SIG-M5 treated with dmso at 0.1 percent for 504 hours (cell line): ENCODE results near the gene SYP.
"Not testable (repeated sequence)": the region's sequence is repeated elsewhere in the genome, so short reads cannot be mapped to it uniquely, and the experiment has no call there.

Experiments used
- DNase-seq: peaks from one replicate; lab custom pipeline; 2025; ENCODE audit not compliant: unreplicated experiment; lab: John Stamatoyannopoulos, UW

SYP gene

GRCh38 chrX:49171752-49172279 lies 28.2 kb downstream of the SYP start, which contains the start of gene PLP2:
TSS of gene PLP2 (plus strand) at chrX:49171898. CDS start at chrX:49172001, 103 bp downstream.
- DNase-seq = peak; percentile 35

- DNase-seq = no peak
Observed at GRCh38 chrX:49167740-49168108, 32.3 kb downstream of the SYP start.

GRCh38 chrX:49166914-49167739 lies 32.9 kb downstream of the SYP start:
- peak; percentile 88 for DNase-seq

- DNase-seq = peak; percentile 82
Observed at GRCh38 chrX:49165901-49166881, 33.8 kb downstream of the SYP start.

GRCh38 chrX:49164589-49165360 lies 35.2 kb downstream of the SYP start:
- DNase-seq = no peak

GRCh38 chrX:49163555-49164419 lies 36.2 kb downstream of the SYP start:
- peak; percentile 76 for DNase-seq

GRCh38 chrX:49162620-49163019 lies 37.4 kb downstream of the SYP start, which contains the start of gene MAGIX:
TSS of gene MAGIX (plus strand) at chrX:49162758. CDS start at chrX:49162890, 132 bp downstream.
- DNase-seq = no peak

- DNase-seq = no peak
Observed at GRCh38 chrX:49161632-49162031, 38.4 kb downstream of the SYP start.

- DNase-seq = no peak
Observed at GRCh38 chrX:49160908-49161307, 39.1 kb downstream of the SYP start.

GRCh38 chrX:49157194-49157593 lies 42.8 kb downstream of the SYP start:
- DNase-seq = no peak

- DNase-seq = peak; percentile 67
Observed at GRCh38 chrX:49155900-49156837, 43.8 kb downstream of the SYP start.

GRCh38 chrX:49155243-49155899 lies 44.6 kb downstream of the SYP start:
- DNase-seq = peak; percentile 40

- no peak for DNase-seq
Observed at GRCh38 chrX:49153467-49153866, 46.5 kb downstream of the SYP start.

GRCh38 chrX:49149291-49149690 lies 50.7 kb downstream of the SYP start:
- DNase-seq = not testable (repeated sequence)

GRCh38 chrX:49148390-49149100 lies 51.4 kb downstream of the SYP start:
- DNase-seq = not testable (repeated sequence)

- DNase-seq = no peak
Observed at GRCh38 chrX:49147936-49148335, 52.1 kb downstream of the SYP start.

- no peak for DNase-seq
Observed at GRCh38 chrX:49147282-49147681, 52.7 kb downstream of the SYP start.
